Neural progenitor cell (in vitro differentiated cells): ENCODE data around the gene EVA1A. TPM values are rescaled to one million over a fixed set of nuclear protein-coding genes. Genes with fewer than 3 reads are reported as not detected.

ENCODE experiments used
- DNase-seq: peaks from one replicate; pipeline ENCODE4 v3.0.0-alpha.2; 2016; ENCODE audit warnings: low spot score
- H2AFZ ChIP-seq: fragments of 200-600 bp; sonication (generic); replicated peaks from 2 replicates; pipeline ENCODE4 v1.6.1; 2016; ENCODE audit warnings: antibody characterized with exemption
- H3F3A ChIP-seq: fragments of 200-600 bp; sonication (generic); 2 replicates; pipeline ENCODE4 v1.6.1; 2016; ENCODE audit warnings: antibody characterized with exemption, low read depth
- H3K27ac ChIP-seq: fragments of 200-600 bp; sonication (generic); 2 replicates; pipeline ENCODE4 v1.5.1; 2016; ENCODE audit warnings: mild to moderate bottlenecking
- H3K27me3 ChIP-seq: fragments of 200-600 bp; sonication (generic); 2 replicates; pipeline ENCODE4 v1.6.1; 2016; ENCODE audit warnings: mild to moderate bottlenecking, moderate library complexity
- H3K36me3 ChIP-seq: fragments of 200-600 bp; sonication (generic); 2 replicates; pipeline ENCODE4 v1.5.1; 2016
- H3K4me1 ChIP-seq: fragments of 200-600 bp; sonication (generic); 2 replicates; pipeline ENCODE4 v1.6.1; 2016; ENCODE audit warnings: mixed run types
- H3K4me2 ChIP-seq: fragments of 200-600 bp; sonication (generic); 2 replicates; pipeline ENCODE4 v1.6.1; 2016
- H3K4me3 ChIP-seq: fragments of 200-600 bp; sonication (generic); 2 replicates; pipeline ENCODE4 v1.5.1; 2016
- H3K79me2 ChIP-seq: fragments of 200-600 bp; sonication (generic); 2 replicates; pipeline ENCODE4 v1.6.1; 2016; ENCODE audit warnings: low read depth
- H3K9ac ChIP-seq: fragments of 200-600 bp; sonication (generic); 2 replicates; pipeline ENCODE4 v1.6.1; 2016
- H3K9me3 ChIP-seq: fragments of 200-600 bp; sonication (generic); 2 replicates; pipeline ENCODE4 v1.5.1; 2016; ENCODE audit warnings: low read depth
- H4K20me1 ChIP-seq: fragments of 200-600 bp; sonication (generic); 2 replicates; pipeline ENCODE4 v1.6.1; 2016; ENCODE audit warnings: low read depth
- H3K27ac Mint-ChIP-seq: 3 replicates; pipeline ENCODE4 v1.8.0; 2021; ENCODE audit warnings: mixed read lengths
- H3K27me3 Mint-ChIP-seq: 2 replicates; pipeline ENCODE4 v1.8.0; 2022; ENCODE audit warnings: low read depth, mild to moderate bottlenecking, inconsistent platforms, moderate library complexity, mixed read lengths; ENCODE audit not compliant: insufficient read depth
- H3K36me3 Mint-ChIP-seq: 3 replicates; pipeline ENCODE4 v1.8.0; 2021; ENCODE audit warnings: mixed read lengths
- H3K4me1 Mint-ChIP-seq: 3 replicates; pipeline ENCODE4 v1.8.0; 2021; ENCODE audit warnings: mixed read lengths
- H3K4me3 Mint-ChIP-seq: 3 replicates; pipeline ENCODE4 v1.8.0; 2021; ENCODE audit warnings: mild to moderate bottlenecking, moderate library complexity, mixed read lengths
- H3K9me3 Mint-ChIP-seq: 3 replicates; pipeline ENCODE4 v1.8.0; 2020; ENCODE audit warnings: mixed read lengths
- CTCF ChIP-seq: fragments of 200-600 bp; sonication (generic); IDR thresholded peaks from 2 replicates; pipeline ENCODE4 v1.5.1; 2017; ENCODE audit warnings: antibody characterized with exemption, mild to moderate bottlenecking
- EZH2 ChIP-seq: fragments of 200-600 bp; sonication (generic); IDR thresholded peaks from 2 replicates; pipeline ENCODE4 v1.6.1; 2017; ENCODE audit warnings: antibody characterized with exemption, mild to moderate bottlenecking, moderate library complexity
- EZH2phosphoT487 ChIP-seq: fragments of 200-600 bp; sonication (generic); IDR thresholded peaks from 2 replicates; pipeline ENCODE4 v1.6.1; 2017; ENCODE audit warnings: antibody characterized with exemption
- total RNA-seq: library from RNA; depleted of rRNA; stranded (reverse); fragments of >200 nt; gene quantifications from 2 replicates; pipeline ENCODE4 v1.2.3, GENCODE V29; 2015; ENCODE audit warnings: low replicate concordance

The EVA1A gene
- total RNA-seq, 1 donor from 2014 or later: 2.8 TPM

GRCh38 chr2:75547345-75548035 lies 13.2 kb downstream of the EVA1A start:
- DNase-seq: no peak
- H3K27ac Mint-ChIP-seq: no peak overlapping the region
- Histone ChIP-seq H3K9me3 (no peaks in the 10 kb centered on the region), H3K36me3 (no peaks in the 10 kb centered on the region), H3F3A (no peaks in the 10 kb centered on the region), H3K4me3 (no peak overlapping the region), H2AFZ (no peak overlapping the region), H4K20me1 (no peaks in the 10 kb centered on the region), H3K4me1 (peaks cover 11% of the 10 kb centered on the region), H3K4me2 (no peak overlapping the region), H3K9ac (no peak overlapping the region), H3K79me2 (no peaks in the 10 kb centered on the region), H3K27me3 (no peaks in the 10 kb centered on the region), H3K27ac (no peak overlapping the region)
- no peak overlapping the region for H3K4me3 Mint-ChIP-seq
- peaks cover 2% of the 10 kb centered on the region for H3K36me3 Mint-ChIP-seq
- H3K9me3 Mint-ChIP-seq: peaks cover 4% of the 10 kb centered on the region
- peaks cover 22% of the 10 kb centered on the region for H3K4me1 Mint-ChIP-seq
- H3K27me3 Mint-ChIP-seq: peaks cover 2% of the 10 kb centered on the region
- no peak for TF ChIP-seq EZH2phosphoT487
- no peak for TF ChIP-seq EZH2
- no peak for TF ChIP-seq CTCF

- Histone ChIP-seq H2AFZ (no peak overlapping the region), H3K4me1 (peaks cover 11% of the 10 kb centered on the region), H3K4me2 (no peak overlapping the region), H4K20me1 (no peaks in the 10 kb centered on the region), H3K36me3 (no peaks in the 10 kb centered on the region), H3K9ac (no peak overlapping the region), H3K9me3 (no peaks in the 10 kb centered on the region), H3F3A (no peaks in the 10 kb centered on the region), H3K79me2 (no peaks in the 10 kb centered on the region), H3K27ac (no peak overlapping the region), H3K27me3 (no peaks in the 10 kb centered on the region), H3K4me3 (no peak overlapping the region)
- no peak for DNase-seq
- H3K36me3 Mint-ChIP-seq: peaks cover 6% of the 10 kb centered on the region
- peaks cover 2% of the 10 kb centered on the region for H3K27me3 Mint-ChIP-seq
- no peak overlapping the region for H3K4me3 Mint-ChIP-seq
- peaks cover 22% of the 10 kb centered on the region for H3K4me1 Mint-ChIP-seq
- peaks cover 12% of the 10 kb centered on the region for H3K9me3 Mint-ChIP-seq
- no peak overlapping the region for H3K27ac Mint-ChIP-seq
- no peak for TF ChIP-seq EZH2
- no peak for TF ChIP-seq EZH2phosphoT487
- no peak for TF ChIP-seq CTCF
Measured at GRCh38 chr2:75545922-75546321, 14.8 kb downstream of the EVA1A start.

GRCh38 chr2:75545387-75545786 lies 15.4 kb downstream of the EVA1A start:
- Mint-ChIP-seq H3K27ac (no peak overlapping the region), H3K9me3 (peaks cover 12% of the 10 kb centered on the region)
- H3K79me2 ChIP-seq: no peaks in the 10 kb centered on the region

More at GRCh38 chr2:75545387-75545786, 15.4 kb downstream of the EVA1A start:
- peaks cover 7% of the 10 kb centered on the region for H3K36me3 Mint-ChIP-seq
- Histone ChIP-seq H3F3A (no peaks in the 10 kb centered on the region), H3K9me3 (no peaks in the 10 kb centered on the region), H3K4me2 (no peak overlapping the region), H3K4me1 (peaks cover 11% of the 10 kb centered on the region), H4K20me1 (no peaks in the 10 kb centered on the region), H2AFZ (no peak overlapping the region), H3K27me3 (no peaks in the 10 kb centered on the region), H3K27ac (no peak overlapping the region), H3K36me3 (no peaks in the 10 kb centered on the region), H3K9ac (no peak overlapping the region), H3K4me3 (no peak overlapping the region)
- peaks cover 22% of the 10 kb centered on the region for H3K4me1 Mint-ChIP-seq
- peaks cover 2% of the 10 kb centered on the region for H3K27me3 Mint-ChIP-seq
- no peak for DNase-seq
- TF ChIP-seq EZH2 (no peak), EZH2phosphoT487 (no peak), CTCF (no peak)
- no peak overlapping the region for H3K4me3 Mint-ChIP-seq
